ENCODE measurements around the gene SYNGAP1.
"Not testable (repeated sequence)": the region's sequence is repeated elsewhere in the genome, so short reads cannot be mapped to it uniquely, and the experiment has no call there.

The SYNGAP1 gene

DNA sequence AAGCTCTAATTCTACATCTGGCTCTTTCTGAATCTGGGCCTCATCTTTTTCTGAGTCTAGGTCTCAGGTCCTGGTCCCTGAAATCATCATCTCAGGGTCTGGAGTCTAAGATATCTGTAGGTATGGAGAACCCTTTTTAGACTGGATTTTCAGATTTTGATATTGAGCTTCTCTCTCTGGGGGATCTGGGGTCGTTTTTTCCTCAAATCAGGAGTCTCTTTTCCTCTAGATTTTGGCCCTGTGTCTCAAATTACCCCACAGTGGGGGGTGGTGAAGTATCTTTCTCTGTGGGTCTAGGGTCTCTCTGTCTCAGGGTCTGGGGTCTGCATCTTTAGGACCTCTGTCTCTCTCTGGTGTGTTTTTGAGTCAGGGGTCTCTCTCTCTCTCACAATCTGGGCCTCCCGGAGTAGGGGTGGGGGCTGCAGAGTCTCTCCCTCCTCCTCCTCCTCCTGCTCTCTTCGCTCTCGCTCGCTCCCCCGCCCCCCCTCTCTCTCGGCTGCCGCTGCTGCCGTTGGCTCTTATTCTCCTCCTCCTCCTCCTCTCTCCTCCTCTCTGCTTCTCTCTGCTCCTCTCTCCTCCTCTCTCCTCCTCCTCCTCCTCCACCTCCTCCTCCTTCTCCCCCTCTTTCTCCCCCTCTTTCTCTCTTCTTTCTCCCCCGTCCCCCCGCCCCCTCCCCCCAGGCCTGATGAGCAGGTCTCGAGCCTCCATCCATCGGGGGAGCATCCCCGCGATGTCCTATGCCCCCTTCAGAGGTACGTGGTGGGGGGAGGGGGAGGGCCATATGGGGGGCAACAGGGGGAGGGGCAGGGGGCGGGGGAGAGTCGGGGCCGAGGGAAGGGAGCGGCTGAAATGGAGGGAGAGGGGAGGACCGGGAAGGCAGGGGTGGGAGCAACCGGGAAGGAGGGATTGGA, at the start of gene SYNGAP1:
TSS of gene SYNGAP1 (plus strand) at position 486 of the 911 bp plus-strand sequence. CDS start at position 686, 200 bp downstream.
- peak in 32 of 56 donors; percentile 12 to 54 (median 35) for DNase-seq

DNA sequence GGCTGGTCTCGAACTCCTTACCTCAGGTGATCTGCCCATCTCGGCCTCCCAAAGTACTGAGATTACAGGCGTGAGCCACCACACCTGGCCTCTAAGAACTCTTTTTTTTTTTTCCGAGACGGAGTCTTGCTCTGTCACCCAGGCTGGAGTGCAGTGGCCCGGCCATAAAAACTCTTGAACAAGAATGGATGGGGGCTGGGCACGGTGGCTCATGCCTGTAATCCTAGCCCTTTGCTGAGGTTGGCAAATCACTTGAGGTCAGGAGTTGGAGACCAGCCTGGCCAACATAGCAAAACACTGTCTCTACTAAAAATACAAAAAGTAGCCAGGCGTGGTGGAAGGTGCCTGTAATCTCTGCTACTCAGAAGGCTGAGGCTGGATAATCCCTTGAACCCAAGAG, 48.0 kb upstream of the SYNGAP1 start:
- not testable (repeated sequence) for DNase-seq

DNA sequence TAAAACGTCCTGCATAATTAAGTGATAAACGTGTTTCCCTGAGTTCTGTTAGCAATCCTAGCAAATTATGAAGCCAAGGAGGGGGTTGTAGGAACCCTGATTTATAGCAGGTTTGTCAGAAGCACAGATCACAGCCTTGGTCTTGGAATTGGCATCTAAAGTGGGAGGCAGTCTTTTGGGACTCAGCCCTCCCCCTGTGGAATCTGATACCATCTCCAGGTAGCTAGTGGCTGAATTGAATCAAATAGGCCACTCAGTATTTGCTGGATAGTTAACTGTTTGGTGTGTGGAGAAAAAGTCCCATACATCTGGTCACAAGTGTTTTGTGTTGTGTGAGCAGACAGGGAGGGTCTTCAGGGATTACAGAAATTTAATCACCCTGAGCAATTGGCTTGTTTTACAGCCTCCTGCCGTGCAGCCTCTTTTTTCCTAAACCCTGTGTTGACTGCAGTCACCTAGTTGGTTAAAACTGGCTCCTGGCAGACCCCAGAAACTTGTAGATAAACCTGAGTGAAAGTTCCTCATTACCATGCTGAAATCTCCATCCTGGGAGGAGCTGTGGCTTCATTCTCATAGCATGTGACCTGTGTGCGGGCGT, 47.2 kb upstream of the SYNGAP1 start:
- DNase-seq, result no peak

DNA sequence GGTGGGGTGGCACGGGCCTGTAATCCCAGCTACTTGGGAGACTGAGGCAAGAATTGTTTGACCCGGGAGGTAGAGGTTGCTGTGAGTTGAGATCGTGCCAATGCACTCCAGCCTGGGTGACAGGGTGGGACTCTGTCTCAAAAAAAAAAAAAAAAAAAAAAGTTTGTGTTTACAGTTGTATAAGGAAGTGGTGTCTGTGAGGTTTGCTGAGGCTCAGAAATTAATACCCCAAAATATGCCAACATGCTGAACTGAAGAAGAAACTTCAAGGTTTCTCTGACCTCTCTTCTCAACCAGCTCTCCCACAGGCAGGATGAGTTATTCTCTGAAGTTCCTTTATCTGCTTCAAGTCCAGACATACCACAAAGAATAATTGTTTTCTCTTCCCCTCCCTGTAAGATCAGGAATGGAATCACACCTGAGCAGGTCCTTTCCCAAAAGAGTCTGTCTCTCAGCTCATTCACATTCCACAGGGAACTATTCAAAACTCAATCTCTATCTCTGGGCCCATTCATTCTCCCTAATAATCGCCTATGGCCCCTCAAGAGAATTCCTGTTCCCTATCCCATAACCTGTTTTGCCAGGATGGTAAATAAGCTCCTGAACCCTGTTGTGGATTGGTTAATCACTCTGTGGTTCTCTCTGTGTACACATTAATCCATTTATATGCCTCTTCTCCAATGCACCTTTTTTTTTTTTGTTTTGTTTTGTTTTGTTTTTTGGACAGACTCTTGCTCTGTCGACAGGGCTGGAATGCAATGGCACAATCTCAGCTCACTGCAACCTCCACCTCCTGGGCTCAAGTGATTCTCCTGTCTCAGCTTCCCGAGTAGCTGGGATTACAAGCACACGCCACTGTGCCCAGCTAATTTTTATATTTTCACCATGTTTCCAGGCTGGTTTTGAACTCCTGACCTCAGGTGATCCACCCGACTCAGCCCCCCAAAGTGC, 45.6 kb upstream of the SYNGAP1 start:
- no peak for DNase-seq

DNA sequence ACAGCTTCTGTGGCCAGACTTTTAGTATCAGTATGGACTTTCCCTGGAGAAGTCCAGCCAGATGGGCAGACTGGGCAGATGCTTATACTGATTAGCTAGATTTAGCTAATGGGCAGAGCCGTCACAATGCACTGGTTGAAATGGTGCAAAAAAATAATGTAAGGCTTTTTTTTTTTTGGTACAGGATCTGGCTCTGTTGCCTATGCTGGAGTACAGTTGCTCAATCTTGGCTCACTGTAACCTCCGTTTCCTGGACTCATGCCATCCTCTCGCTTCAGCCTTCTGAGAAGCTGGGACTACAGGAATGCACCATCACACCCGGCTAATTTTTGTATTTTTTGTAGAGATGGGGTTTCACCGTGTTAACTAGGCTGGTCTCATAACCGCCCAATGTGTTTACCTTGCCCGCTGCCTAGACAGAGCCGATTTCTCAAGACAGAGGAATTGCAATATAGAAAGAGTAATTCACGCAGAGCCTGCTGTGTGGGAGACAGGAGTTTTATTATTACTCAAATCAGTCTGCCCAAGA, 44.7 kb upstream of the SYNGAP1 start:
- DNase-seq, result peak in 13 of 56 donors; percentile 0 to 54 (median 4)

DNA sequence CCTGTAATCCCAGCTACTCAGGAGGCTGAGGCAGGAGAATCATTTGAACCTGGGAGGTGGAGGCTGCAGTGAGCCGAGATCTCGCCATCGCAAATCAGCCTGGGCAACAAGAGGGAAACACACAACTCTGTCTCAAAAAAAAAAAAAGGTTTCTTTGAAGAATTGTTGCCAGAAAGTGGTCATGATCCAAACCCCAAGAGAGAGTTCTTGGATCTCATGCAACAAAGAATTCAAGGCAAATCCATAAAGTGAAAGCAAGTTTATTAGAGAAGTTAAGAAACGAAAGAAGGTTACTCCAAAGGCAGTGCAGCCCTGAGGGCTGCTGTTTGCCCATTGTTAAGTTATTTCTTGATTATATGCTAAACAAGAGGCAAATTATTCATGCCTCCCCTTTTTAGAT, 42.7 kb upstream of the SYNGAP1 start:
- DNase-seq, result no peak

DNA sequence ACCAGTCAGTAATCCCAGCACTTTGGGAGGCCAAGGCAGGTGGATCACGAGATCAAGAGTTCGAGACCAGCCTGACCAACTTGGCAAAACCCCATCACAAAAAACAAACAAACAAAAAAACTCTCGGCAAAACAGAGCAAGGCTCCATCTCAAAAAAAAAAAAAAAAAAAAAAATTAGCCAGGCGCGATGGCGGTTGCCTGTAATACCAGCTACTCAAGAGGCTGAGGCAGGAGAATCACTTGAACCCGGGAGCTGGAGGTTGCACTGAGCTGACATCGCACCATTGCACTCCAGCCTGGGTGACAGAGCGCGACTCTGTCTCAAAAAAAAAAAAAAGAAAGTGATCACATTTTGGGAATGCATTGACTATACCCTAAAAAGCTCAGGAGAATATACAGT, 40.7 kb upstream of the SYNGAP1 start:
- not testable (repeated sequence) for DNase-seq

DNA sequence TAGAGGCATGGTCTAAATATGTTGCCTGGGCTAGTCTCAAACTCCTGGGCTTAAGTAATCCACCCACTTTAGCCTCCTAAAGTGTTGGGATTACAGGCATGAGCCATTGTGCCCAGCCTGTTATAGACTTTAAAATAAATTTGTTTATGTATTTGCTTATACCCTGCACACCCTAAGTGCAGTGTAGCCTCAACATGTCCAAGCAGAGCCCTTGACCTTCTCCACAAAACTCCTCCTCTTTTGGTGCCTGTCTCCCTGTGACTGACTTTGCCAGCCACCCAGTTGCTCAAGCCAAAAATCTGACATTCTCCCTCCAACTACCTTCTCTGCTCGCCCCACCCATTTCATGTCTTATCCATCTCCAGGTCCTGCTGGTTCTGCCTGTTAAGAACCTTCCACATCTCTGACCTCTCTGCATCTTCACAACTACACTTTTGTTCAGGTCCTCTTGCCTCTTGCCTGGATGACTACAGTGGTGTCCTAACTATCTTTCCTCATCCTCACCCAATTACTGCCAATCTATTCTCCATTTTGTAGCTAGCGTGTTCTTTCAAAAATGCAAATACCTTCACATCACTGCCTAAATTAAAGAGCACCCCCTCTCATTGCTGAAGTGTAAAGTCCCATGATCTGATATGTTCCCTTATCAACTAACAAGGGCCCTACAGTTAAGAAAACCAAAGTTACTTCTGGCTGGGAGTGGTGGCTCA, 39.4 kb upstream of the SYNGAP1 start:
- DNase-seq, result no peak

DNA sequence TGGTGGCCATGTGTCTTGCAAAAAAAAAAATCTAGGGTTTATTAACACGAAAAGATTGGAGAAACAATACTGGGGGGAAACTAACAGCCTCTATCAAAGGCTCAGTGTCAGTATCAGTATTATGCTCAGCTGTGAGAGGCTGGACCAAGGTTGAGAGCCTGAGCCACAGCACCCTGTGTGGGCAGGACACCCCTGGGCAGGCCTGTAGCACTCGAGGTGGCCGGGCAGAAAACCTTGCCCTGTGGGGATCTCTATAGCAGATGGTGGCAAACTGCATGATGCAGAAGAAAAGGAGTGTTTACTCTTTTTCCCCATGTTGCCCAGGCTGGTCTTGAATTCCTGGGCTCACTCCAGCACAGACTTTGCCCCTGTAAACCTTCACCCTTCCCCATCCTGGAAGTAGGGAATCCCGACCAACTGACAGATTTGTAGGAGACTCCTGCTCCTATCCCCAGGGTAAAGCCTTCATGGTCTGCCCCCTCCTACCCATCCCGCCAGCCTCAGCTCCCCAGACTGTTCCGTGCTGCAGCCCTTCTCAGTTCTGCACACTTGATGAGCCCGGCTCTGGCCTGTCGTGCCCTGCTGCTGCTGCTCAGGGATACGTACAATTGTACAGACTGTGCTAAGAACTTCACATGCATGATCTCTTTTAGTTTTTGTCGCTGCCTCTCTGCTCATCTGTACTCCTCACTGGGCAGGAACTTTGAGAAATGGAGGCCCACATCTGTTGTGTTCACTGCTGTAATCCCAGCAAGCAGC, 36.3 kb upstream of the SYNGAP1 start:
- no peak for DNase-seq

DNA sequence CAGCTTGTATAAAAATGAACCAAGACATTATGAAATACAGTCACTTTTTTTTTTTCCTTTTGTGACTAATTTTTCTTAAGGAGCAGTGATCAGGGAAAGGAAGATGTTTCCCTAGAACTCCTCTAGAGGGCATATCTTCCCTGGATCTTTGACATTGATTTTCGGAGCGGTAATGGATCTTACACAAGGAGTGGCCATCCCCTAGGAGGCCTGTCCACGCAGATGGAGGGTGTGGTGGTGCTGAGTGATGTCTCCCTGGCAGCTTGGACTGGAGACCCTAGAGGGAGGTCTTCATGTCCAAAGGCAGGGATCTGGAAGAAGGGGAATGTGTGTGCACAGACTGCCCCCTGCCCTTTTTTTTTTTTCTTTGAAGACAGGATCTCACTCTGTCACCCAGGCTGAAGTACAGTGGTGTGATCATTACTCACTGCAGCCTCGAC, 35.3 kb upstream of the SYNGAP1 start:
- no peak for DNase-seq

DNA sequence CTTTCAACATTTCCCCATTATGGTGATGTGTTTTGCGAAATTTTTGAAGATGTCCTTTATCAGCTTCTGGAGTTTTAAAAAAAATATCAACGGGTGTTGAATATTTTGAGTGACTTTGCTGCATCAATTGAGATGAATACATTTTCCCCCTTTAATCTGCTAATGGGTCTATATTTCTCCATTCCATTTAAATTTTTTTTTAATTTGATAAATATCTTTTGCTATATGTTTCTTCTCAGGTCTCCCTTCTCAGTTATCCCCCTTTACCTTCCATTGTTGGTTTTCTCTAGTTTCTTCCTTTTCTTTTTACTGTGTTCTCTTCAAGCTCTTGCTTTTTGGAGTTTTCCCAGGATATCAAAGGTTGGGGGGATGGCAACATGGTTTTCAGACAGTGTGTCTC, 29.7 kb upstream of the SYNGAP1 start:
- no peak for DNase-seq

DNA sequence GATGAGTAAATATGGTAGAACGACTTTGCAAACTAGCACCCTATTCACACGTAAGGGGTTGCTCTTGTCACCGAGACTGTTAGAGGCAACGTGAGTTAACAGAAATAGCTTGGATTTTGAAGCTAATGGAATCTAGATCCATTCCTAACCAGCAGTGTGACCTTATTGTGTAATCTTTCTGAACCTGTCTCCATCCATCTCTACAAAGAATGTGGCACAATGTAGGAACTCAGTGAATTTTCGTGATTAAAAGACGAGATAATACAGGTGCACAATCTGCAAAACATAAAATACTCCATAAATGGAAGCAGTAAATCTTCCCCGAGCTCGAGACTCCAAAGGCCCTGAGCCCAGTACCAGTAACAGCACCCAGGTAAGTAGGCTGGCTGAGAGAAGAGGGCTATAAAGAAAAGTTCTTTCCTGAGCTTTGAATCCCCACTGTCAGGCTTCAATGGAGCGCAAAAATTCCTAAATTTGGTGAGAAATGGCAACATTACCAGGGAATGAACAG, 29.0 kb upstream of the SYNGAP1 start:
- no peak for DNase-seq

DNA sequence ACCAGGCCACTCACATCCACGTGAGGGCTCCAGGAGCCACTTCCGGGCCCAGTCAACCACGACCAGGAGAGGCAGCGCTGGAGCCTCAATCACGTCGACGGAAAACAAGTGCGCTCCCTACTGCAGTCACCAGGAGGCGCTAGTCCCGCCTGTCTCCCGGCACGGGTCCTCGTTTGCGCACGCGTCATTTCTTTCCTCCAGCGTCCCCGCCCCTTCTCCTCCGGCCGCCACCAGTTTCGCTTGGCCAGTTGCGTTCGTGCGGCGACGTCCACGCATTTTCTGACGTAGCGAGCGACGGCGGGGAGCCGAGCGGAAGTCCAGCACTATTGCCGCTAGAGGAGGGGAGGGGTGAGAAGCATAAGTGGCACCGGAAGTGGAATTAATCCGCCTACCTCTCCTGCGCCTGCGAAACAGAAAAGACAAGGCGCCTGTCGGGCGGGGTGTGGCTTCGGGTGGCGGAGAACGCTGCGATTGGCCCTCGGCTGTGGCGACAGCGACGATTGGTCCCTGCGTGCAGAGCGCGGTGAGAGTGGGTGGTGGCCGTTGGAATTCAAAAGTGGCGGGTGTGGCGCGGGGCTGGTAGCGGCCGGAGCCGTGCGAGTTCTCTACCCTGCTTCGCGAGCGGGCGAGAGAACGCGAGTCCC, 28.5 kb upstream of the SYNGAP1 start, which contains the start of gene KIFC1:
TSS of gene KIFC1 (plus strand) at position 546 of the 644 bp plus-strand sequence. CDS start 163 bp downstream, outside the sequence.
- peak; percentile 90 to 100 (median 99) for DNase-seq

DNA sequence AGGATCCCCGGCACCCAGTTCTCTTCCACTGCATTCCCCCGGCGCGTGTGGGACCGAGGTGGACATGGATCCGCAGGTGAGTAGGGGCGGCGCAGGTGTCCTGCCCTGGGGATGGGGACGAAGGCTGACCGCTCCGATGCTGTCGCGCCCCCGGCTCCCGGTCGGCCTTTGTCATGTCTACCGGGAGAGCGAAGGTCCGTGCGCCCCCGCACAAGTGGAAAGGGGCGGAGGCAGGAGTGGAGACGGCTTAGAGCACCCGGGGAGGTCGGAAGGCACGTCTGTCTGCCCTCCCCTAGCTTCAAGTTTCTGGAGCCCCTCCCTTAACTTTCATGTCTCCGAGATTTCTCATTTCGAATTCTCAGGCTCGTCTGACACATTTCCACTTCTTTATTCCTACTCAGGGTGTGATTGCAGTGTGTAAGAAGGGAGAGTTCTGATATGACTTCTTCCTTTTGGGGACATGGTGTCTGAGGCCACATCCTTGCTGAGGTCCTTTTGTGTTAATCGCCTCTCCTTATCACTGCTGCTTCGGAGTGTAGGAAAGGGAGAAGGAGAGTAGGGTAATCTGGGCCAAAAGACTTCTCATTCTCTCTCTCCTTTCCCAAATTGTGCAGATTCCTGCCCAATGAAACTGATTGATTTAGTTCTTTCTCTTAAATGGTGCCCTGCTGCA, 27.8 kb upstream of the SYNGAP1 start:
- no peak for DNase-seq

DNA sequence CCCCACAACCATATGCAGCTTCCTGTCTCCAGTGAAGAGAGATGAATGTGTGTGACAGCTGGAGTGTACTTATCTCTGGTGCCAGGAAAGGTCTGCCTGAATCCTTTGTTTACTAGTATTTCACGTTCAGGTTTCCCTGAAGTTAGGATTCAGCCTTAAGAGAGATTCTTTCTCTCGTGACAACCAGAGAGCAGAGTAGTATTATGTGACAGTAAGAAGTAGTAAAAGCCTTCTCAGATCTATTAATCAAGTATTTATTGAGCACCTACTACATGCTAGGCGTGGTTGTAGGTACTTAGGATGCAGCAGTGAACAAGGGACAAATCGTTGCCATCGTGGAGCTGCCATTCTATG, 27.3 kb upstream of the SYNGAP1 start:
- no peak for DNase-seq

DNA sequence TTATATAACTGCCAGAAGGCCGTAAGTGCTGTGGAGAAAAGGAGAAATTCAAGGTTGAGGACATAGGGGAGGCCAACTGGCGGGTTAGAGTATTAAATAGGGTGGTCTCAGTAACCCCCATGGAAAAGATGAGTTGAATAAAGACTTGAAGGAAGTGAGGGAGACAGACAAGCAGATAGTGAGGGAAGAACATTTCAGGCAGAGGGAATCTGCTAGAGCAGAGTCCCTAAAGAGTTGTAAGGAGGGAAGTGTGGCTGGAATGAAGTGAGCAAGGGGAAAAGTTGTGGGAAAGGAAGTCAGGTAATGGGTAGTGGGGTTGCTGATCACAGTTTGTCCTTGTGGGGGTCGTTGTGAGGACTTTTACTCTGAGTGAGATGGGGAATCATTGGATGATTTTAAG, 26.9 kb upstream of the SYNGAP1 start:
- DNase-seq, result no peak

DNA sequence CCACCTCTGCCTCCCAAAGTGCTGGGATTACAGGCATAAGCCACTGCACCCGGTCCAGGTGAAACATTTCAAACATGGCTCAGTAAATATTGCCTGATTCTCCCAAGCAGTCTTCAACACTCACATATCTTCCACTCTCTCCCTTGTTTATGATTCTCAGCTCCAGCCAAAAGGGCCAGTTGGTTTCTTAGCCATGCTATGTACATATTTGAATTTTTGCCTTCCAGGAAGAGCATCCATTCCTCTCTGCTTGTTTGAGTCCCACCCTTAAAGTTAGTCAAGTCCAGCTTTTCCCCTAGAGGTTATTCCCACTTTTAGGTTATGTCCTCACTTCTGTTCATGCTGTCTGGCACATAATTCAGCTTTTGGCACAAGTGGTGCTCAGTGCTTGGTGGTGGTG, 22.3 kb upstream of the SYNGAP1 start:
- no peak for DNase-seq

DNA sequence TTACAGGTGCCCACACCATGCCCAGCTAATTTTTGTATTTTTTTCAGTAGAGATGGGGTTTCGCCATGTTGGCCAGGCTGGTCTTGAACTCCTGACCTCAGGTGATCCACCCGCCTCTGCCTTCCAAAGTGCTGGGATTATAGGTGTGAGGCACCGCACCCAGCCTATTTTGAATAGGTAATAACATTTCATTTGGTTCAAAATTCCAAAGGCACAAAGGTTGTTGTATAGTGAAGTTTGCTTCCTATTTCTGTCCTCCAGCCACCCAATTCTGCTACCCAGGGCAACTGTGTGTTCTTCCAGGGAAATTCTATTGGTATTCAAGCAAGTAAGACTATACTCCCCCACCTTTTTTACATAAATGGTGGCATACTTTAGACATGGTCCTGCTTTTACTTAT, 21.3 kb upstream of the SYNGAP1 start:
- DNase-seq, result not testable (repeated sequence)

Measured in amygdala (tissue), 56 donors.